GM21367 (cell line): ENCODE results near the gene SMS.

Experiments used
- ATAC-seq: cut with Tn5 transposase; IDR thresholded peaks from one replicate; pipeline ENCODE4 v1.9.1; 2021; ENCODE audit not compliant: unreplicated experiment

The SMS gene

DNA sequence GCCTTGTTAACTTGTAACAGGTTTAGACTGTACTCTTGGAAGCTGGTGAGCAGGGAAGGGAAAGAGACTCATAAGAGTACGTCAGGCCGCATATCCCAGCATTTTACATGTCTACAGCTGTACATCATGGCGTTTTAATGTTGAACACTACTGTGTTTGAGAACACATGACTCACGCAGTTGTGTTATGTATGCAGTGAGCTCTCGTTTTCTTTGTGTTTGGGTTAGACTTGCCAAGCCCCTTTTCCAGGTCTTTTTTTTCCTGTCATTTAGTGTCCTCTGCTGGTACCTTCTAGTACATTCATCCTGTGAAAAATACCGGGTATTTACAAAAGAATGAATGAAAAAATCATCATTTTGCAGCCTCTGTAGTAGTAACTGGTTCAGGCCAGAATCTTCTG is 35.3 kb downstream of the SMS start:
- ATAC-seq, result no peak

DNA sequence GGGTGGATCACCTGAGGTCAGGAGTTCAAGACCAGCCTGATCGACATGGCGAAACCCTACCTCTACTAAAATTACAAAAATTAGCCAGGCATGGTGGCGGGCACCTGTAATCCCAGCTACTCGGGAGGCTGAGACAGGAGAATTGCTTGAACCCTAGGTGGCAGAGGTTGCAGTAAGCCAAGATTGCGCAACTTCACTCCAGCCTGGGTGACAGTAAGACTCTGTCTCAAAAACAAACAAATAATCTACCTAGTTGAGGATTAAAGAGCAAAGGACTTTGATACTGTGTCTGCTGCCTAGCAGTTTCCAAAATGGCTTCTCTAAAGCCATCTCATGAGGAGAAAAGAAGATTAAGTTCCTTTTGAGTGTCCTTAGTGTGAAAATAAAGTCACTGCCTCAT is 37.8 kb downstream of the SMS start:
- no peak for ATAC-seq

DNA sequence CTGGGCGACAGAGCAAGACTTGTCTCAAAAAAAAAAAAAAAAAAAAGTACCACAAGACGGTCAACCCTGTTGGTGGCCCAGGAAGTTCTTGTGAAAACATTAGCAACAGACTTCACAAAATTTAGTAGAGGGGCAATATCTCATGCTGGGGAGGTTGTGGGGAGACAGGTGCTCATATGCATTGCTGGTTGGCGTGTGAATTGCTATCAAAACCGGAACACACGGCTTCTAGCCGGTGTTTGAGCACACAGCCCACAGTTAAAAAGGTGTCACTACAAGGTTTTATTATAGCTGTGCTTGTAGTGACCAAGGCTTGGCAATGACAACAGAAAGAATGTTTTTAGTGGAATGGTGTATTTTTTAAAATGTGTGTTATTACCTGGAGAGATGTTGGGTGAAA is 41.8 kb downstream of the SMS start:
- no peak for ATAC-seq

DNA sequence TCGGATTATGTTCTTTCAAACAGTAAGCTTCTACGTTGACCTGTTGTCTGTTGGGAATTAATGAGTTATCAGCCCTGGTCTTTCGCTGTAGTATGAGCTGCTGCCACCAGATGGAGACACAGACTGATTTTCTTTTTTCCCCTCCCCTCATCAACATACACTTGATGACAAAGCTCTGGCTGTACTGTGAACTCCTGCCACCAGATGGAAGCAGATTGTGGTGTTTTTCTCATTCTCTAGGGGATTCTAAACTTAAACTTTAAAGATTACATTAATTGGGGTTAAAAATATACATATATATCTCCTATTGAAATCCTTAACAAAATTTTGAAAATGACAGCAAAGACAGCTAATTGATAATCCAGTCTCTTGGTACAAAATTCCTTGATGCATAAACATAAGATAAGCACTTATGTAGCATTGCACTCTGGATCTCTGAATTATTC is 44.8 kb downstream of the SMS start:
- peak; percentile 61 for ATAC-seq

DNA sequence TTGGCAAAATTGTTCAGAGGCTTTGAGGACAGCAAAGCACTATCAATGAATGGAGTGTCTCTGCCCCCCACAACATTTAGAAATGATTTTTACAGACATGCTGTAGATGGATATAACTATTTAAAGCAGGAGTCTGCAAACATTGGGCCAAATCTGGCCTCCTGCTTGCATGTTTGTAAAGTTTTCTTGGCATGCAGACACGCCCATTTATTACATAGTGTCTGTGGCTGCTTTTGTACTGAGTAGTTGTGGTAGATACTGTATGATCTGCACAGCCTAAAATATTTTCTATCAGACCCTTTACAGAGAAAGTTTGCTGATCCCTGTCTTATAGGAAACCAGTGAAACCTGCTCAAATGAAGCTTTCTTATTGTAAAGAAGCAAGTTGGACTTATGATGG is 46.1 kb downstream of the SMS start:
- ATAC-seq, result no peak

DNA sequence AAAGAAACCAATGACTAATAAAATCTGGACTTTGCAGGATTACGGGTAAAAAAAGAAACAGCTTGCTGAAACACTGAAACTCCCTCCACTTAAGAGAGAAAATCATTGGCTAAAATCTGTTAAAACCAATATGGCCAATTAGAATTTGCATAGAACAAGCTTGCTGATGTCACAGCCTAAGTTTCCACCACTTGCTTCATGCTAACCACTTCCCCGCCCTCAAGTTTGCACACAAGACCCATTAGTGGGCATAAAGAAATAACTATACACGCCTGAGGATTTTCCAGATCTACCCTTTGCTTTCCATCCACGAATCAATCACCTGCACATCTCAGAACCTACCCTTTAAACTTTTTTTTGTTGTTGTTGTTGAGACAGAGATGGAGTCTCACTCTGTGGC is 48.9 kb downstream of the SMS start:
- peak; percentile 58 for ATAC-seq

DNA sequence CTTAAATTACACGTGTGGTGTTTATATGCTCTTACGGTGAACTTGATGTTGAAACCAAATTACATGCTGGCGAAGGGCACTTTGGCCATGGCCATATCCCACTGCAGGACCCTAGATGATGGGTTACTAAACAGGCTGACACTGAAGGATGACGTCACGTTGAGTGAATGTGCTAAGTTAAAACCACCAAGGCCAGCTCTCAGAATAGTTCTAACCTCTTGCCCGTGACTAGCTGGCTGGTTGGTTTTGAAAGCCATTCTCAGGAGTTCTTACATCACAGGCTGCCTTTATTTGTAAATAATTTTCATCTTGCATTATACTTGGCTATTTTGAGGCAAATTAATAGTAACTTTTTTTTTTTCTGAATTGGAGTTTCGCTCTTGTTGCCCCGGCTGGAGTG is 50.3 kb downstream of the SMS start:
- no peak for ATAC-seq

DNA sequence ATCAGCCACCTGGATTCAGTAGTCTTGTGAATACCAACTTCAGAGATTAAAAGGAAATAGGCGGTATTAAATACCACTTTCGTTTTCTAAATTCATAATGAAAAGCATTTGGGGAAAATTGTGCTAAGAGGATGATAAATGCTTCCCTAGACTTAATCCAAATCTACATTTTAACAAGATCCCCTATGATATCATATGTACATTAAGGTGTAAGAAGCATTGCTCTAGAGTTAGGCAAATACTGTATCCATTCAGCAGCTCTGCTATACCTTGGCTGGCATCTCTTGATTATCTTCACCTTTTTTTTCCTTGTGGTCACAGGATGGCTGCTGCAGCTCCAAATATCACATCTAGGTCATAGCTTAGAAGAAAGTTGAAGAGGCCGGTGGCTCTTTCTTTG is 51.0 kb downstream of the SMS start:
- no peak for ATAC-seq

DNA sequence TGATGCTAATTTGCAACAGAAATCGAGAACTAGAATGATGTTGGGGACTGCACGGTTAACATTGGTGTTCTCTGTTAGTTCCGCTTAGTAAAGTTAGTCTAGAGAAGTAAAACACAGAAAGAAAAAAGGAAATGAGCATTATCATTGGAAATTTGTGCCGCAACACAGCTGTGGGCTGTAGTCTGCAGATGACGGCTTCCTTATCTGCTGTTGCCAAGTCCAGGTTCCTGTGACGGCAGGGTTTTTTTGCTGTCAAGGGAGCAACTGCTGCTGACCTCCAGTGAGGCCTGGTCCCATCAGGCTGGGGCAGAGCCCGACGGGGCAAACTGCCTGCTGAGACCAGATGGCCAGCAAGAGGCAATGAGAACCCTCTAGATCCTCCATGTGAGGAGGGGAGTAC is 52.8 kb downstream of the SMS start:
- ATAC-seq, result peak; percentile 78

DNA sequence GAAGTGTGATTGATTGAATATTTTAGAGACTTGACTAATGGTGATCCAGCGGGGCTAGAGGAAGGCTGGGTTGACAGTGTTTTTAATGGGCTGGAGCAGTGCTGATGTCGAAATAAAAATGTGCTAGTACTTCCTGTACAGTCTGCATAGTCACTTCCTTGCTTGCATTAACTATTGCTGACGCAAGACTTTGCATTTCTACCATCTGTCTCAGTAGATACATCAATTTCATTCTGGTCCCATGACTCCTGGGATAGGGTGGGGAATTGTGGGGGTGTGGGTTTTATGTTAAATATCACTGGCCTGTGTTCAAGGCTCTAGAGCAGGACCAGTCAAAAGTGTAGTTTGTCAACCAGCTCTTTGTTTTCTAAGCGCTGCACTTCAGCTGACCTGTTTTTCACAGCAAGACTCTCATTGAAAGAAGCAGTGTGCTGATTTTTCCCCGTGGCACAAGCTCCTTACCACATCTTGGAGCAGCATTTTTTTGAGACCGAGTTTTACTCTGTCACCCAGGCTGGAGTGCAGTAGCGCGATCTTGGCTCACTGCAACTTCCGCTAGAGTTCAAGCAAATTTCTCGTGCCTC is 56.5 kb downstream of the SMS start:
- ATAC-seq, result no peak

DNA sequence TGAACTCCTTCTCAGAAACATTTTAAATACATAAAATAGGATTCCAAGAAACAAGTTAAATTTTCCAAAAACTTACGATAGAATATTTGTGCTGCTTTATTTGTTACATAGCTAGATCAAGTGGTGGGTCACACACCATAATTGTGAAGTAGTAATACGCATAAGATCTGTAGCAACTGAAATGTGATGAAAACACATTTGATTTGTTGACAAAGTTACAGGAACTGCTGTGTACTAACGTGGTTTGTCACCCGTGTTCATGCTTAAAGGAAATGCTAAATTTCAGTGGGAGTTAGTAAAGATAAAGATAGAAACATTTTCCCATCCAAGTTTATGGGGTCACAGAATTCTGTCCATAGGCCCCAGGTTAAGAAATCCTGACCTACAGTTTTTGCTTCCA is 57.5 kb downstream of the SMS start:
- no peak for ATAC-seq

DNA sequence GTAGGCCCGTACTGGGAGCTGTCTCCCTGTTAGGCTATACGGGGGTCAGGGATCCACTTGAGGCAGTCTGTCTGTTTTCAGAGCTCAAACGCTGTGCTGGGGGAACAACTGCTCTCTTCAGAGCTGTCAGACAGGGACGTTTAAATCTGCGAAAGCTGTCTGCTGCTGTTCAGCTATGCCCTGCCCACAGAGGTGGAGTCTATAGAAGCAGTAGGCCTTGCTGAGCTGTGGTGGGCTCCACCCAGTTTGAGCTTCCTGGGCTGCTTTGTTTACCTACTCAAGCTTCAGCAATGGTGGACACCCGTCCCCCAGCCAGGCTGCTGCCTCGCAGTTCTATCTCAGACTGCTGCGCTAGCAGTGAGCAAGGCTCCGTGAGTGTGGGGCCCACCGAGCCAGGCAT is 64.4 kb downstream of the SMS start:
- no peak for ATAC-seq

DNA sequence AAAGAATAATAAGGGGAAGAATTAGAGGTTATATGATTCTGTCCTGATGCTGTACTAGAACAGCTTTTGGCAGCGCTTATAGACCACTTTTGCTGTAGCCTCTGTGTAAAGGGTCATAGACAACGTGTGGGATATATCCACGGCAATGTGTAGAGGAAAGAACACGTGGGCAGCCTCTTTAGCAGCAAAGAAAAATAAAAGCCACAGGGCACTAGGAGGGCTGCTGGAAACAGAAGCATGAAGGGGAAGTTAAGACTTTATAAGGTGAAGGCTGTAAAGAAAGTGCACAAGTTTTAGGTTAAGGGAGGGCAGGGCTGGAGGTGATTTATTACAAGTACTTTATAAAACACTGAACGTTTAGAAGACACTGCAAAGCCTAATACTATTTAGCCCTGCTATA is 71.5 kb downstream of the SMS start:
- ATAC-seq, result no peak

DNA sequence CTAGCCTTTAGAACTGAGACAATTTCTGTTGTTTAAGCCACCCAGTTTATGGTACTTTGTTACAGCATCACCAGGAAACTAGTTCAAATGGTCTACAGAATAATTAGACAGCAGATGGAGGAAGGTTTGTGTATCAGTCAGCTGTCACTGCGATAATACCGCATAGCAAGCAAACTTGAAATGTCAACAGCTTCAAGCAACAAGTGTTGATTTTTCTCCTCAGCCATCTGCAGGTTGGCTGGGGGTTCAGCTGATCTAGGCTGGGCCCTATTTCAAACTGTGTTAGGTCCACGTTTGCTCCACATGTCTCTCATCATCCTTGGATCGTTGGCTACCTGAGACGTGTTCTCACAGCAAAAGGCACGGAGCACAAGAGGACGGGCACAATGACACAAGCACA is 72.4 kb downstream of the SMS start:
- ATAC-seq, result no peak

DNA sequence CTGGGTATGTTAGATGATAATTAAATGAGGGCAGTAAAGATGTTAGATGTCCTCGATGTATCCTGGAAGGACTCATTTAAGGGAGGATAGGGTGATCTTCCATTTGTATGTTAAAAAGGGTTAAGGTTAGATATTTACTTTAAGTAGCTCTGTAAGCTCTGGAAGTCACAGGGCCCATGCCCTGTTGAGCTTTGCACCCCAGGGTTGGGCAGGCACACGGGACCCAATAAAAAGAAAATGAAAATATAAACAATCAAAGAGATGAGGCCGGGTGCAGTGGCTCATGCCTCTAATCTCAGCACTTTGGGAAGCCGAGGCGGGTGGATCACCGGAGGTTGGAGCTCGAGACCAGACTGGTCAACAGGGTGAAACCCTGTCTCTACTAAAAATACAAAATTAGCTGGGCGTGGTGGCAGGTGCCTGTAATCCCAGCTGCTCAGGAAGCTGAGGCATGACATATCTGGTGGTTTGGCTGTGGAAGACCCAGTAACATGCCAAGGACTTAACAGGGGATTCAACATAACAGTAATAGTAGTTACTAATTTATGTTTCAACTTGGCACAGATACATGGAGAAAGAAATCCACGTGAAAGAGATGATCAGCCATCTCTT is 74.7 kb downstream of the SMS start:
- ATAC-seq, result no peak

DNA sequence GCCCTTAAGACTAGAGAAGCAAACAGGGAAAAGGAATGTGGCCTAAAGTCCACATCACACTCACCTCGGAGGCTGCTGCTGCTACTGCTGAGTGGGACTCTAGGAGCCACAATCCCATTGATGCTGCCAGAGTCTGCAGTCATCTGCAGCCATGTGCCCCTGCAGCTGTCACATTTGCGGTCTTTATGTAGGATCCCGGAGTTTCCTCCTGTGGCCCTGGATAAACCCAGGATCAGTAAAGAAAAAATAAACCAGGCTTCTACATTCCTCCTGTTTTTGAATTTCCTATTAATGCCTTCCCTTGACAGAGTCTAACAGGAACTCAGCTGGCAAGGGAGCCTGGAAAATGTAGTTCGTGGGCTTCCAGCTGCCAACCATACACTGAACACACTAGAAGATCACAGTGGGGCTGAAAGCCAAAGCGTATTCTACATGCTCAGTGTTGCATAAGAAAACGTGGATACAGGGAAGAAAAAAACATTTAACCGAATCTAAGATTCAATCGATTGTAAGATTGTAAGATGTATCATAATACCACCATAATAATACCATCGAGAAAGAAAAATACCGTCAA is 81.3 kb downstream of the SMS start:
- no peak for ATAC-seq

DNA sequence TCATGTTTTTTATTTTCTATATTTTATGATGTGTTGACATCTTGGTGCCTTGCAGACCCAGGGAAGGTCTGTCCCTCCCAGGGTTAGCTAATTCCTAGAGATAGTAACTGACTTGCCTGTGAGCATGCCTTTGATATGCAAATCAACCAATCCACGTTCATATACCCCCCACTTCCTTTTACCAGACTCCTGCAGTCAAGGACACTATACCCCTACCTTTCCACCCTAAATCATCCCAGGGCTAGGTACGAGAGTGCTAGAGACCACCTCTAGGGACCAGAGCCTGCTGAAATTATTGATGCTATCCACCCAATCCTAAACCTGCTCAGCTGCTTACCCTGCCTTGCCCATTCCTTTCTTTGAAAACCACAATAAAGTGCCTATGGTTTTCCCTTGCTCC is 84.1 kb downstream of the SMS start:
- no peak for ATAC-seq

DNA sequence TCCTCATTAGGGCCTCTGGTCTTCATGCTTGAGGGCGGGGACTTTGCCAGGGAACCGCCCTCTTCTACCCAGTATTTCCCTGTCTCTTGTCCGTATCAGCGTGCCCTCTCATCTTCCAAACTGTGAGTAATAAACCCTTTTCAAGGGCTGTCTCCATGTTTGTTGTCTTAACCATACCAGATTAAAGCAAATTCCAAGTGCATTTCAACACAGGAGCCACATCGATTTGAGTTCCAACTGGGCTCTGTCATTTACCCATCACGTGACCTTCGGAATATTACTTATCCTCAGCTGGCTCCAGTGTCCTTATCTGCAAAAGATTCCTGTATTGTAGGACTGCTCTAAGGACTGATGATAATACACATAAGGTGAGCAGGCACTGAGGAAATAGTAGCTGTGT is 85.2 kb downstream of the SMS start:
- ATAC-seq, result no peak

DNA sequence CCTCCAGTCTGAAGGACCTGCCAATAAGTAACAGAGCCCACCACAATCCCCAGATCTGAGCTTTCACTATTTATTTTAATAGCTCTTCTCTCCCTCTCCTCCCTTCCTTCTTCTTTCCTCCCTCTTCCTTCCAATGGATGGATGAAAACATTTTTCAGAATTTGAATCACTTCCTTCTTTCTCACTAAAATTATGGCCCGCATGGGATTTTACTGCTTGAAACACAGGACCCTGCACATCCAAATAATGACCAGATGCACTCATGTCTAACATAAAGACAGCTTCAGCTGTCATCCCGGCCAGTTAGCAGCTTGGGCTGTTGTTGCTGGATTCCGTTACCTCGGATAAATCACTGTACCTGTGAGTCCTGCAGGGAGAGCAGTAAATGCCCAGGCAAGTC is 86.2 kb downstream of the SMS start:
- no peak for ATAC-seq

DNA sequence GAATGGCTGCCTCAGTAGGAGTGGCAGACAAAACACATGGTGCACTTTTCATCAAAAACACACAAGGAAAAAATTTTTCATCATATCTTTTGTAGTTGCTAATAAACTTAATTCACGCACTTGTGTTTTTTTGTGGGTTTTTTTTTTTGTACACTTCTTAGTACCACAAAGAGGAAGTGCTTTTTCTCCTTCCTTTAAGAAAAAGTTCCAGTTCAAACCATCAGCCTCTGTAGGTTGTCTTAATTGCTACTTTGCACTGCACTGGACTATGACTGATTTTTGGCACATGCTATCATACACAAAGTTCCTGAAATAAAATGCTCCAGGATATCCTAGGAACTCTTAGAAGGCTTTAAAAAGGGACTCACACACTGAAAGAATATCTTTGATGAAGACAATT is 91.6 kb downstream of the SMS start, which contains the start of gene PHEX:
Gene PHEX (plus strand): TSS at position 242 of the 400 bp plus-strand sequence. CDS start 681 bp downstream, outside the sequence.
- no peak for ATAC-seq

DNA sequence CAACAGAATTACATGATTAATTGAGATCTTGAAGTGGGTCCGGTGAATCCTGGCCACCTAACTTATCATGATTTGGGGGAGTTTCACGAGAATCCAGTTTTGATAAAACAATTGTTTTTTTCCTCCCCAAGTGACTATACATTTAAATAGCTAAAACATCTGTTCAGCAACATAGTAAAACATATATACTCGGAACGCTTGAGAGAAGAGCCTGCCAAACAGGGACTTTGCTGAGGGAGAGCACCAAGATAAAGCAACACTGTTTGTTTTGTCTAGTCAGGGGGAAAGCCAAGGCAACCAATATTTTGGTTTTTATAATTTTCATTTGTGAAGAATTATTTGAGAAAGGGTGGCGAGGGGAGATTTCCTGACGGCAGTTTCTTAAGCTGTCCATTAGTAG is 92.0 kb downstream of the SMS start:
- no peak for ATAC-seq

DNA sequence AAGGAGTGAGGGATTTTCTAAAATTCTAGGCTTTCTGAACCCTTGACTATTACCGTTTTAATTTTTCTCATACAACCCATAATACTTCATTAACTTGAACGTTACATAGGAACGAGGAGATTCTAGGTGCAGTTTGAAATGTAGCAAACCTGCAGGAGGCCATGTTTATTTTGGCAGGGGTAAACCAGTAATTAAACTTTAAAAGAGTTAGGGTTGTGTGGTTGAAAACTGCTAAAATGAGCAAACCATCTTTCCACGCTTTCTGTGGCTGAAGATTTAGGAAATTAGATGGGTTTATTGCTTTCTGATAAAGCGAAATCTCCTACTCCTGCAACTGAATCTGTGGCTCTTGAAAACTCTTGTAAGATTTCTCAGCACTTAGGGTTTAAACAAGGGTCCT is 93.3 kb downstream of the SMS start:
- ATAC-seq, result no peak

DNA sequence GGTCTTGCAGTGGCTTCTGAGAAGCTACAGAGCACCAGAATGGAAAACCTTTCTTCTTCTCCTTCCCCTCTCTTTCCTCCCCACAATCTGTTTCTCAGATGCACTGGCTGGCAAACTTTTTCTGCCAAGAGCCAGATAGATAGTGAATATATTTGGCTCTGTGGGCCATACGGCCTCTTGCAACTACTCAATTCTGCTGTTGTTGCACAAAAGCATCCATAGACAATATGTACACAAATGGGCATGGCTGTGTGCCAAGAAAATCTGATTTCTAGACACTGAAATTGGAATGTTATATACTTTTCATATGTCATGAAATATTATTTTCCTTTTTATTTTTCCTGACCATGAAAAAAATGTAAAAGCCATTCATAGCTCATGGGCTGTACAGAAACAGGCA is 94.7 kb downstream of the SMS start:
- no peak for ATAC-seq
